Esophagus squamous epithelium (tissue), 5 donors: Measurements from ENCODE around the gene RERE. TPM values are rescaled to one million over a fixed set of nuclear protein-coding genes. Genes with fewer than 3 reads are reported as not detected.

ENCODE experiments used
- DNase-seq: peaks from one replicate; lab custom pipeline; 2025; lab: John Stamatoyannopoulos, UW
- H3K27ac ChIP-seq, 4 donors: fragments of 200-600 bp; sonication (generic); one replicate each; pipeline ENCODE4 v1.5.1; 2016 to 2019; ENCODE audit warnings: mild to moderate bottlenecking in 1 of 4
- H3K27me3 ChIP-seq, 4 donors: fragments of 200-600 bp; sonication (generic); 1 replicate in 3 of 4; 2 replicates in 1 of 4; pipeline versions ENCODE4 v1.5.1 to v1.6.0; 2017 to 2021; ENCODE audit warnings: antibody characterized with exemption in 1 of 4
- H3K36me3 ChIP-seq, 3 donors: fragments of 200-600 bp; sonication (generic); one replicate each; pipeline ENCODE4 v1.5.1; 2016 to 2019
- H3K4me1 ChIP-seq, 3 donors: fragments of 200-600 bp; sonication (generic); one replicate each; pipeline ENCODE4 v1.5.1; 2017 to 2019
- H3K4me3 ChIP-seq, 4 donors: fragments of 200-600 bp; sonication (generic); 1 replicate in 3 of 4; 2 replicates in 1 of 4; pipeline ENCODE4 v1.5.1; 2016 to 2019; ENCODE audit warnings: mild to moderate bottlenecking in 2 of 4, moderate library complexity in 1 of 4
- H3K9me3 ChIP-seq, 3 donors: fragments of 200-600 bp; sonication (generic); one replicate each; pipeline ENCODE4 v1.5.1; 2016 to 2019
- CTCF ChIP-seq, 6 experiments: fragments of 450-650 bp in 4 of 6; fragments of 200-600 bp in 2 of 6; sonication (generic) in 2 of 6; IDR thresholded peaks; one replicate each; pipeline ENCODE4 v1.5.1; 2016 to 2019; ENCODE audit warnings: antibody characterized with exemption in 6 of 6, mild to moderate bottlenecking in 4 of 6, moderate library complexity in 4 of 6
- POLR2A ChIP-seq, 4 donors: fragments of 450-650 bp; IDR thresholded peaks; one replicate each; pipeline ENCODE4 v1.6.1; 2017; ENCODE audit warnings: antibody characterized with exemption in 4 of 4, mild to moderate bottlenecking in 4 of 4, moderate library complexity in 3 of 4
- WGBS, 2 donors: methylation state at CpG; one replicate each; pipeline ENCODE4 v1.1.5; 2018; 5-methylcytosine and 5-hydroxymethylcytosine counted together
- intact Hi-C: fragments of 100-400 bp; cut with DNase I; formaldehyde crosslinking; loops from one replicate; pipeline ENCODE4 v1.15.0; 2022
- total RNA-seq, 4 donors: library from RNA; depleted of rRNA; stranded (reverse); fragments of >200 nt; gene quantifications; one replicate each; pipeline ENCODE4 v1.1.0, GENCODE V29; 2016
- donor health status: DM: yes; HTN: yes; CAD: no.

The RERE gene
- total RNA-seq, 4 donors from 2014 or later, result 27.5 to 56.6 (median 32.1) TPM

- 86% methylated on average over 1 of the region's 1 CpG for WGBS, 2 donors
- no peak for DNase-seq
- H3K27ac ChIP-seq, result no peak overlapping the region
- TF ChIP-seq POLR2A (IDR thresholded peaks at IDR 0.05), result no peak
- TF ChIP-seq CTCF (IDR thresholded peaks at IDR 0.05), result no peak
- H3K4me3 ChIP-seq, result no peak overlapping the region
- no peaks in the 10 kb centered on the region for H3K27me3 ChIP-seq
- H3K4me1 ChIP-seq, result peaks cover 14 to 33% (median 15%) of the 10 kb centered on the region in 3 donors
- no peaks in the 10 kb centered on the region for H3K36me3 ChIP-seq
- intact Hi-C loops, result no loop called here
- H3K9me3 ChIP-seq, result no peaks in the 10 kb centered on the region
These were observed 101.2 kb downstream of the RERE start for GRCh38 chr1:8716238-8716637.

- H3K4me1 ChIP-seq, result peaks cover 14 to 31% (median 15%) of the 10 kb centered on the region in 3 donors
- DNase-seq, result no peak
- 80% methylated on average over 2 to 3 of the region's 3 CpGs for WGBS, 2 donors
- TF ChIP-seq CTCF (IDR thresholded peaks at IDR 0.05) (no peak), POLR2A (IDR thresholded peaks at IDR 0.05) (no peak)
- intact Hi-C loops, result no loop called here
- no peaks in the 10 kb centered on the region for H3K36me3 ChIP-seq
- H3K27me3 ChIP-seq, result no peaks in the 10 kb centered on the region
- no peak overlapping the region for H3K27ac ChIP-seq
- no peaks in the 10 kb centered on the region for H3K9me3 ChIP-seq
- no peak overlapping the region for H3K4me3 ChIP-seq
These were observed 103.3 kb downstream of the RERE start for GRCh38 chr1:8714173-8714572.

- no peak for TF ChIP-seq CTCF (IDR thresholded peaks at IDR 0.05)
- Histone ChIP-seq H3K4me1 (peaks cover 14 to 25% (median 15%) of the 10 kb centered on the region in 3 donors), H3K27ac (peak overlapping the region in 3 of 4 donors; percentile 54 to 67 (median 57)), H3K27me3 (no peaks in the 10 kb centered on the region), H3K36me3 (no peaks in the 10 kb centered on the region), H3K9me3 (no peaks in the 10 kb centered on the region), H3K4me3 (no peak overlapping the region)
- no peak for DNase-seq
- intact Hi-C loops, result no loop called here
- WGBS, 2 donors, result 4 to 17% methylated on average over 5 of the region's 5 CpGs
These were observed 104.8 kb downstream of the RERE start for GRCh38 chr1:8712413-8713231.

GRCh38 chr1:8711873-8712412 lies 105.5 kb downstream of the RERE start:
- H3K27me3 ChIP-seq, result no peaks in the 10 kb centered on the region
- 34 to 37% methylated on average over 4 of the region's 4 CpGs for WGBS, 2 donors
- no peak for DNase-seq
- TF ChIP-seq CTCF (IDR thresholded peaks at IDR 0.05) (no peak), POLR2A (IDR thresholded peaks at IDR 0.05) (no peak)
- H3K9me3 ChIP-seq, result no peaks in the 10 kb centered on the region
- intact Hi-C loops, result no loop called here
- H3K4me3 ChIP-seq, result no peak overlapping the region
- H3K4me1 ChIP-seq, result peaks cover 15 to 32% (median 19%) of the 10 kb centered on the region in 3 donors
- peak overlapping the region in 3 of 4 donors; percentile 49 to 67 (median 57) for H3K27ac ChIP-seq
- H3K36me3 ChIP-seq, result no peaks in the 10 kb centered on the region

GRCh38 chr1:8711151-8711550 lies 106.3 kb downstream of the RERE start:
- TF ChIP-seq POLR2A (IDR thresholded peaks at IDR 0.05) (no peak), CTCF (IDR thresholded peaks at IDR 0.05) (no peak)
- H3K36me3 ChIP-seq, result no peaks in the 10 kb centered on the region
- DNase-seq, result no peak
- H3K9me3 ChIP-seq, result no peaks in the 10 kb centered on the region
- H3K4me3 ChIP-seq, result no peak overlapping the region
- peaks cover 15 to 37% (median 21%) of the 10 kb centered on the region in 3 donors for H3K4me1 ChIP-seq
- 60 to 64% methylated on average over 5 of the region's 5 CpGs for whole genome bisulfite sequencing, 2 donors
- intact Hi-C loops, result no loop called here
- no peak overlapping the region for H3K27ac ChIP-seq
- H3K27me3 ChIP-seq, result no peaks in the 10 kb centered on the region
